Esophagus squamous epithelium (tissue), 5 donors: ENCODE results near the gene SLC15A5. TPM values are rescaled to one million over a fixed set of nuclear protein-coding genes. Genes with fewer than 3 reads are reported as not detected.

ENCODE experiments used
- DNase-seq: peaks from one replicate; lab custom pipeline; 2025; lab: John Stamatoyannopoulos, UW
- H3K27ac ChIP-seq, 4 donors: fragments of 200-600 bp; sonication (generic); one replicate each; pipeline ENCODE4 v1.5.1; 2016 to 2019; ENCODE audit warnings: mild to moderate bottlenecking in 1 of 4
- H3K27me3 ChIP-seq, 4 donors: fragments of 200-600 bp; sonication (generic); 1 replicate in 3 of 4; 2 replicates in 1 of 4; pipeline versions ENCODE4 v1.5.1 to v1.6.0; 2017 to 2021; ENCODE audit warnings: antibody characterized with exemption in 1 of 4
- H3K36me3 ChIP-seq, 3 donors: fragments of 200-600 bp; sonication (generic); one replicate each; pipeline ENCODE4 v1.5.1; 2016 to 2019
- H3K4me1 ChIP-seq, 3 donors: fragments of 200-600 bp; sonication (generic); one replicate each; pipeline ENCODE4 v1.5.1; 2017 to 2019
- H3K4me3 ChIP-seq, 4 donors: fragments of 200-600 bp; sonication (generic); 1 replicate in 3 of 4; 2 replicates in 1 of 4; pipeline ENCODE4 v1.5.1; 2016 to 2019; ENCODE audit warnings: mild to moderate bottlenecking in 2 of 4, moderate library complexity in 1 of 4
- H3K9me3 ChIP-seq, 3 donors: fragments of 200-600 bp; sonication (generic); one replicate each; pipeline ENCODE4 v1.5.1; 2016 to 2019
- POLR2A ChIP-seq, 4 donors: fragments of 450-650 bp; IDR thresholded peaks; one replicate each; pipeline ENCODE4 v1.6.1; 2017; ENCODE audit warnings: antibody characterized with exemption in 4 of 4, mild to moderate bottlenecking in 4 of 4, moderate library complexity in 3 of 4
- WGBS, 2 donors: methylation state at CpG; one replicate each; pipeline ENCODE4 v1.1.5; 2018; 5-methylcytosine and 5-hydroxymethylcytosine counted together
- intact Hi-C: fragments of 100-400 bp; cut with DNase I; formaldehyde crosslinking; loops from one replicate; pipeline ENCODE4 v1.15.0; 2022
- total RNA-seq, 4 donors: library from RNA; depleted of rRNA; stranded (reverse); fragments of >200 nt; gene quantifications; one replicate each; pipeline ENCODE4 v1.1.0, GENCODE V29; 2016
- TF ChIP-seq, protein P1 (sequence below), 6 experiments: fragments of 450-650 bp in 4 of 6; fragments of 200-600 bp in 2 of 6; sonication (generic) in 2 of 6; IDR thresholded peaks; one replicate each; pipeline ENCODE4 v1.5.1; 2016 to 2019; ENCODE audit warnings: antibody characterized with exemption in 6 of 6, mild to moderate bottlenecking in 4 of 6, moderate library complexity in 4 of 6
- donor health status: DM: yes; HTN: yes; CAD: no.

SLC15A5 gene
- total RNA-seq, 4 donors from 2014 or later = not detected

DNA sequence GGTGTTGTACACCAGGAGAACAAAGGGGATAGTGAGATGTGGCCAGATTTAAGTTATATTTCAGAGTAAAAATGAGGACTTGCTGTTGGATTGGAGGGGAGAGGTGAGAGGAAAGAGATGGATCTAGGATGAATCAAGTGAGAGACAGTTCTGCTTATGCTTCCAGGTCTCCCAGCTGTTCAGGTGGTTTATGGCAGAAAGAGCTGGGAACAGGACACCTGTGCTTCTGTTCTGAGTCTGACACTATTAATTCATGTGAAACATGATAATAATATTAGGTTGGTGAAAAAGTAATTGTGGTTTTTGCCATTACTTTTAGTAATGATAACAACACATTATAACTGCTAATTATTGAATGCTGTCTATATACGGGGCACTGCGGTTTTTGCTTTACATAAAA lies 55.7 kb downstream of the SLC15A5 start:
- Histone ChIP-seq H3K4me1 (no peaks in the 10 kb centered on the region), H3K27ac (no peak overlapping the region), H3K4me3 (no peak overlapping the region), H3K27me3 (no peaks in the 10 kb centered on the region), H3K36me3 (no peaks in the 10 kb centered on the region), H3K9me3 (no peaks in the 10 kb centered on the region)
- intact Hi-C loops = no loop called here
- WGBS, 2 donors = 79 to 89% methylated on average over 2 of the region's 2 CpGs
- TF ChIP-seq, protein P1, sequence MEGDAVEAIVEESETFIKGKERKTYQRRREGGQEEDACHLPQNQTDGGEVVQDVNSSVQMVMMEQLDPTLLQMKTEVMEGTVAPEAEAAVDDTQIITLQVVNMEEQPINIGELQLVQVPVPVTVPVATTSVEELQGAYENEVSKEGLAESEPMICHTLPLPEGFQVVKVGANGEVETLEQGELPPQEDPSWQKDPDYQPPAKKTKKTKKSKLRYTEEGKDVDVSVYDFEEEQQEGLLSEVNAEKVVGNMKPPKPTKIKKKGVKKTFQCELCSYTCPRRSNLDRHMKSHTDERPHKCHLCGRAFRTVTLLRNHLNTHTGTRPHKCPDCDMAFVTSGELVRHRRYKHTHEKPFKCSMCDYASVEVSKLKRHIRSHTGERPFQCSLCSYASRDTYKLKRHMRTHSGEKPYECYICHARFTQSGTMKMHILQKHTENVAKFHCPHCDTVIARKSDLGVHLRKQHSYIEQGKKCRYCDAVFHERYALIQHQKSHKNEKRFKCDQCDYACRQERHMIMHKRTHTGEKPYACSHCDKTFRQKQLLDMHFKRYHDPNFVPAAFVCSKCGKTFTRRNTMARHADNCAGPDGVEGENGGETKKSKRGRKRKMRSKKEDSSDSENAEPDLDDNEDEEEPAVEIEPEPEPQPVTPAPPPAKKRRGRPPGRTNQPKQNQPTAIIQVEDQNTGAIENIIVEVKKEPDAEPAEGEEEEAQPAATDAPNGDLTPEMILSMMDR (IDR thresholded peaks at IDR 0.05) = no peak
- TF ChIP-seq POLR2A (IDR thresholded peaks at IDR 0.05) = no peak
- no peak for DNase-seq

DNA sequence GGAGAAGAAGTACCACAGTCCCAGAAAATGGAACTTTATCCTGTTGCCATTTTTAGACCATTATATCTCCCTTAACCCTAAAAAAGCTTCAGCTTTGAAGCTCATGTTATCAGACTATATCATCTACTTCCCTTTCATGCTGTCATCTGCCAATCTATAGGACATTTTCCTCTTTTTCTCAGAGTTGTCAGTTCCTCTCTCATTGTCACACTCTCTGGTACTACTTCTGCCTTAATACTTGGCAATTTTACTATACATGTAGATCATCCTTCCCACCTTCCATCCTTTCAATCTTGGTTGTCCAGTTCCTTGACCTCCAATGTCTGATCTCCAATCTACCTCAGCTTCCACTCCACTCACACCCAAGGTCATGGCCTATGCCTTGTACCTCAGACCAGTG lies 57.4 kb downstream of the SLC15A5 start:
- Histone ChIP-seq H3K9me3 (no peaks in the 10 kb centered on the region), H3K27me3 (no peaks in the 10 kb centered on the region), H3K4me1 (no peaks in the 10 kb centered on the region), H3K4me3 (no peak overlapping the region), H3K36me3 (no peaks in the 10 kb centered on the region), H3K27ac (no peak overlapping the region)
- no peak for DNase-seq
- TF ChIP-seq, protein P1 (IDR thresholded peaks at IDR 0.05) = no peak
- TF ChIP-seq POLR2A (IDR thresholded peaks at IDR 0.05) = no peak
- intact Hi-C loops = no loop called here

DNA sequence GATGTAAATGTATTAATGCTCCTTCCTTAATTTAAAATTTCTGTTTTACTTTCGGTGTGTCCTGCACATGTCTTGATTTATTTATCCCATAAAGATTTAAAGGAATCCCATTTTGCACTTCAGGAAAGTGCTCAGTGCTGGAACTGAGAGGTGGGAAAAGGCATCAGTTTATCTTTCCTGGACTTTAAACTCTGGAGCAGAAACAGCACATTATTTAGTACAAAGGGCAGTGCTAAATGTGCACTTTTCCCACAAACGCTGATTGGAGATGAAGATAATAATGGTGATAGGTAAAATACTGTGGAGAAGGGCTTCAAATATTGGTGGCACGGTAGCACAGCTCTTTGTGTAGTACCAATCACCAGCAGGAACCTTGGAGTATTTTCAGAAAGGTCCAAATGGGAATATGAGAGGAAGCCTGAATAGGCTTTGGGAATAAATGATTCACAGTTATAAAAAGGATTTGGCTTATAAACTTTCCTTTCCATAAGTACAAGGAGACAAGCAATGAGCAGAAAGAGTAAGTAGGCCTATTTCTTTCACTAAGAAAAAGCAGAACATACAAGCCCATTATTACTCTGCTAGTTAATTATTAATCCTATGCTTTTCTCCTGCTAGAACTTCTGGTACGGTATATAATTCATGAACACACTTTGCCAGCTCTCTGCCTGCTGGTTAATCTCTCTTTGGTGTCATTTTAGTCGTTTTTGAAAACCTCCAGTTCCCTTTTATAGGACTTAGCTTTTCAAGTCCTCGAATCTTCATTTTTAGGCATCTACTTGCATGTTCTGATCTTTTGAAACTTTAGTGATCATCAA lies 58.3 kb downstream of the SLC15A5 start:
- 57 to 64% methylated on average over 6 of the region's 6 CpGs for WGBS, 2 donors
- TF ChIP-seq, protein P1 (IDR thresholded peaks at IDR 0.05) = no peak
- no peak for TF ChIP-seq POLR2A (IDR thresholded peaks at IDR 0.05)
- Histone ChIP-seq H3K27ac (no peak overlapping the region), H3K9me3 (no peaks in the 10 kb centered on the region), H3K27me3 (no peaks in the 10 kb centered on the region), H3K4me3 (no peak overlapping the region), H3K36me3 (no peaks in the 10 kb centered on the region), H3K4me1 (no peaks in the 10 kb centered on the region)
- DNase-seq = no peak
- intact Hi-C loops = no loop called here

DNA sequence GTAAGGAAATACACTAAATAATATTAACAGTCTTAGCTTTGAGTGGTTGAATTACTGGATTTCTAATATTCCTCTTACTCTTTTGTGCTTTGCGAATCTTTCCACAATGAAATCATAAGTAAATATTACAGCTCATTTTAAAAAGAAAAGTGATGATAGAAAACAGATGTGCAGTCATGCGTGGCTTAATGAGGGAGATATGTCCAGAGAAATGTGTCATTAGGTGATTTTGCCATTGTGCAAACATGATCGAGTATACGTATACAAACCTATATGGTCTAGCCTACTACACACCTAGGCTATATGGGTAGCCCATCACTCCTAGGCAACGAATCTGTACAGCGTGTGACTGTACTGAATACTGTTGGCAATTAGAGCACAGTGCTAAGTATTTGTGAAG lies 59.3 kb downstream of the SLC15A5 start:
- Histone ChIP-seq H3K4me1 (no peaks in the 10 kb centered on the region), H3K27me3 (no peaks in the 10 kb centered on the region), H3K9me3 (no peaks in the 10 kb centered on the region), H3K4me3 (no peak overlapping the region), H3K27ac (no peak overlapping the region), H3K36me3 (no peaks in the 10 kb centered on the region)
- DNase-seq = no peak
- TF ChIP-seq, protein P1 (IDR thresholded peaks at IDR 0.05) = no peak
- TF ChIP-seq POLR2A (IDR thresholded peaks at IDR 0.05) = no peak
- WGBS, 2 donors = 56 to 68% methylated on average over 6 of the region's 6 CpGs
- intact Hi-C loops = no loop called here

DNA sequence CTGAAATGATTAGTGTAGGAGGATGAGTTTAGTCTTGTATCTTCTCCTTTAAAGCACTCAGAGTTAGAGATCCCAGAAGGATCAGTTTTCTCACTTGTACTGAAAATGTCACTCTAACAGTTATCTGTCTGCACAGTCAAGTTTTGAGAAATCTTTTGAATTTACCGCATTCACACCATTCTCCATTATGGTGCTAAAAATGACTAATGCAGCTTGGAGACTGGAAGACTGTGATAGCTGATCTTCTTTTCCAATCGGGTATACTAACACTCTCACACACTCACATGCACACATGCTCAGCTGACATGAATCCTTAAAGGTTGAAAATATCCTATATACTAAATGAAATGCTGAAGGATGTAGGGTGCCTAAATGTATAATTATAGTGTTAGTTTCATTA lies 65.8 kb downstream of the SLC15A5 start:
- Histone ChIP-seq H3K27me3 (no peaks in the 10 kb centered on the region), H3K4me1 (no peaks in the 10 kb centered on the region), H3K9me3 (no peaks in the 10 kb centered on the region), H3K4me3 (no peak overlapping the region), H3K36me3 (no peaks in the 10 kb centered on the region), H3K27ac (no peak overlapping the region)
- no peak for DNase-seq
- 80 to 88% methylated on average over 2 of the region's 2 CpGs for WGBS, 2 donors
- intact Hi-C loops = no loop called here
- TF ChIP-seq POLR2A (IDR thresholded peaks at IDR 0.05) = no peak
- TF ChIP-seq, protein P1 (IDR thresholded peaks at IDR 0.05) = no peak
